Lung (tissue), 12 donors: Measurements from ENCODE around the gene PLEKHN1. TPM values are rescaled to one million over a fixed set of nuclear protein-coding genes. Genes with fewer than 3 reads are reported as not detected.

Source experiments
- ATAC-seq: fragments of 200-7000 bp; cut with Tn5 transposase; one replicate; pipeline ENCODE4 v1.9.1; 2020; ENCODE audit warnings: moderate number of reproducible peaks; ENCODE audit not compliant: insufficient read depth, low FRiP score
- DNase-seq, 3 donors: peaks; one replicate each; pipeline ENCODE4 v3.0.0-alpha.2; 2013 to 2017
- H3K27ac ChIP-seq, 2 donors: one replicate each; pipeline ENCODE4 v1.5.1; 2013; ENCODE audit warnings: mild to moderate bottlenecking in 2 of 2, moderate library complexity in 2 of 2, control low read depth in 1 of 2, inconsistent platforms in 1 of 2, low read depth in 1 of 2, low read length in 1 of 2
- H3K27me3 ChIP-seq, 3 donors: one replicate each; pipeline ENCODE4 v1.5.1; 2013; ENCODE audit warnings: low read length in 2 of 3; ENCODE audit not compliant: control insufficient read depth in 3 of 3, insufficient read depth in 3 of 3
- H3K36me3 ChIP-seq, 4 donors: one replicate each; pipeline ENCODE4 v1.5.1; 2013; ENCODE audit warnings: low read length in 4 of 4, mild to moderate bottlenecking in 1 of 4, moderate library complexity in 1 of 4; ENCODE audit not compliant: control insufficient read depth in 4 of 4, insufficient read depth in 4 of 4
- H3K4me1 ChIP-seq, 5 donors: one replicate each; pipeline ENCODE4 v1.5.1; 2013; ENCODE audit warnings: low read length in 5 of 5, mild to moderate bottlenecking in 2 of 5, moderate library complexity in 1 of 5; ENCODE audit not compliant: control insufficient read depth in 5 of 5, insufficient read depth in 5 of 5
- H3K4me3 ChIP-seq: one replicate; pipeline ENCODE4 v1.5.1; 2013; ENCODE audit warnings: mild to moderate bottlenecking, control low read depth, moderate library complexity
- H3K9ac ChIP-seq, 2 donors: one replicate each; pipeline ENCODE4 v1.5.1; 2013; ENCODE audit warnings: low read length in 2 of 2, control low read depth in 1 of 2; ENCODE audit not compliant: insufficient read depth in 1 of 2
- H3K9me3 ChIP-seq, 4 donors: one replicate each; pipeline ENCODE4 v1.5.1; 2013; ENCODE audit warnings: low read length in 3 of 4, mild to moderate bottlenecking in 1 of 4, moderate library complexity in 1 of 4; ENCODE audit not compliant: control insufficient read depth in 4 of 4, insufficient read depth in 3 of 4
- CTCF ChIP-seq: IDR thresholded peaks from 2 replicates; pipeline ENCODE4 v1.5.1; 2012; ENCODE audit warnings: mild to moderate bottlenecking; ENCODE audit errors: control extremely low read depth, extremely low read depth
- WGBS, 2 donors: extraction: QIAGEN DNeasy Blood & Tissue Kit; methylation state at CpG; one replicate each; pipeline ENCODE4 v1.1.7; 2013; 5-methylcytosine and 5-hydroxymethylcytosine counted together
- polyA plus RNA-seq, 2 donors: library from polyadenylated mRNA; stranded (reverse); fragments of 200-250 nt; gene quantifications; one replicate each; pipeline ENCODE4 v1.2.1, GENCODE V29; 2013
- total RNA-seq, 2 donors: library from RNA; depleted of rRNA in 1 of 2; stranded (reverse); fragments of >200 nt in 1 of 2; gene quantifications; one replicate each; pipeline ENCODE4 v1.2.1, GENCODE V29; 2014 to 2021
- donor health status: control.
- donor health status: control.
- donor health status: Bipolar disorder and iron deficiency.
- donor health status: healthy.
- donor health status: DM: yes; HTN: yes; CAD: no.

The PLEKHN1 gene
- total and polyA plus RNA-seq, 4 donors = 2.0 to 5.1 (median 2.4) TPM

- H3K9me3 ChIP-seq = no peaks in the 10 kb centered on the region
- H3K27ac ChIP-seq = no peak overlapping the region
- peaks cover 0 to 18% (median 0%) of the 10 kb centered on the region in 5 donors for H3K4me1 ChIP-seq
- peaks cover 0 to 9% (median 0%) of the 10 kb centered on the region in 4 donors for H3K36me3 ChIP-seq
- H3K27me3 ChIP-seq = peaks cover 0 to 30% (median 16%) of the 10 kb centered on the region in 3 donors
- no peak overlapping the region for H3K9ac ChIP-seq
- no peak for ATAC-seq
- no peak overlapping the region for H3K4me3 ChIP-seq
- DNase-seq = no peak
- no peak for TF ChIP-seq CTCF
- WGBS, 2 donors = 75 to 78% methylated on average over 26 of the region's 26 CpGs
Measured at GRCh38 chr1:965526-966134, 652 bp upstream of the PLEKHN1 start.

DNA sequence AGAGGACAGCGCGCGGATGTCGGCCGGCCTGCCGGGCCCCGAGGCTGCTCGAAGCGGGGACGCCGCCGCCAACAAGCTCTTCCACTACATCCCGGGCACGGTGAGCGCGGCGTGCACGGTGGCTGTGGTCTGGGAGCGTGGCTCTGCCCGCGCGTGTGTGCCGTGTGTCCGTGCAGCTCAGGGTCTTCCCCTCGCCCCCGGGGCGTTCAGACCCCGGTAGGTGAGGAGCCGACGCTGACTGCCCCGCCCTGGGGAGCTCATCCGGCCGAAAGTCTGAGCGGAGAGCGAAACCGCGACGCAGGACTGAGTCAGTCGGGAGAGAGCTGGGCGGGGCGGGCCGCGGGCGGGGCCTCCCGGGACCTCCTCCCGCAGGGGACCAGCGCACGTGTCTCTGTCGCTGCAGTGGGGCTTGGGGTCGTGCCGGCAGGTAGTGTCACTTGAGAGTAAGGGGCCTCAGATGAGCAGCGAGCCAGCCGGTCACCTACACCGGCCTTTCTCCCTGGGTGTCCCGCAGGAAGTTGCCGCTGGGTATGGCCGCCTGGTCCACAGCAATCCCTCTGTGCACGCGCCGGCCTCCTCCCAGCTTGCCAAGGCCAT lies 520 bp downstream of the PLEKHN1 start:
- peak; percentile 85 for ATAC-seq

DNA sequence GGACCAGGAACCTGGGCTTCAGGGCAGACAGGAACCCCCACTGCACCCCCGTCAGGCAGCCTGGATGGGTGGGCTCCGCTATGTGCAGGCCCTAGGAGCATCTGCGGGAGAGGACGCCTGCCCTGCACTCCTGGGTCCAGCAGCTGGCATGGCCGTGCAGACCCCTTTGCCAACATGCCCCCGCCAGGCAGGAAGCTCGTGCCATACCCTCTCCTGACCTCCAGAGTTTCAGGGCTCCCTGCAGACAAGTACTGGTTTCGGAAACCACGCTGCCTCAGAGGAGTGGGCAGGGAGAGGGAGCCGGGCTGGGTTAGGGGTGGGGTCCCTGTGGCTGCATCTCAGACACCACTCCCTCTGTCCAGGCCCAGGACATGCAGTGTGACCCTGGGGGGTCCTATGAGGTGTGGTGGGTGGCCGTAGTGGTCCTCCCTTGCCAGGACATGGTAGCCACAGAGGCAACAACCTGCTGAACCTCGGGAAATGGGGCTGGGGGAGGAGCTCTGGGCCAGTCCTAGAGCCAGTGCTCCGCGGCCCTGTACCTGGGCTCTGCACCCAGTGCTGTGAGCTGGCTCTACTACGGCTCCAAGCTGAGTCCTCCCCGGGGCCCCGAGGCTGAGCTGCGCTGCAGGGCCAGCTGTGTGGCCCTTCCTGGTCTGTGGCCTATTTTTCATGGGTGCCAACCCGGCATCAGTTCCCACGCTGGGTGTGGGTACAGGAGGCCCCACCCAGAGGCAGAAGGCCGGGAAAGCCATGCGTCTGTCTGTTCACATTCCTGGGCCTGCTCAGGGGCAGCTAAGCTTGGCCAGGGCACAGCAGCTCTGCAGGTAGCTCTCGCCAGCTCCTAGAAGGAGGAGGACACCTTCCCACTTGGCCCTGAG lies 1.4 kb downstream of the PLEKHN1 start:
- TF ChIP-seq CTCF = no peak
- WGBS, 2 donors = 70% methylated on average over 19 to 23 of the region's 23 CpGs
- no peak for ATAC-seq
- H3K9ac ChIP-seq = no peak overlapping the region
- DNase-seq = no peak
- peaks cover 0 to 9% (median 0%) of the 10 kb centered on the region in 4 donors for H3K36me3 ChIP-seq
- H3K4me1 ChIP-seq = peaks cover 0 to 13% (median 0%) of the 10 kb centered on the region in 5 donors
- peaks cover 0 to 48% (median 16%) of the 10 kb centered on the region in 3 donors for H3K27me3 ChIP-seq
- no peak overlapping the region for H3K27ac ChIP-seq
- no peak overlapping the region for H3K4me3 ChIP-seq
- no peaks in the 10 kb centered on the region for H3K9me3 ChIP-seq

More for the DNA sequence above, 520 bp downstream of the PLEKHN1 start:
- TF ChIP-seq CTCF = no peak
- peaks cover 0 to 13% (median 0%) of the 10 kb centered on the region in 5 donors for H3K4me1 ChIP-seq
- H3K27me3 ChIP-seq = peaks cover 0 to 41% (median 16%) of the 10 kb centered on the region in 3 donors
- no peaks in the 10 kb centered on the region for H3K9me3 ChIP-seq
- no peak overlapping the region for H3K9ac ChIP-seq
- 1% methylated on average over 48 to 60 of the region's 60 CpGs for WGBS, 2 donors
- peak overlapping the region; percentile 59 for H3K4me3 ChIP-seq
- peaks cover 0 to 9% (median 0%) of the 10 kb centered on the region in 4 donors for H3K36me3 ChIP-seq
- DNase-seq = peak; percentile 35 to 59 (median 57)
- H3K27ac ChIP-seq = peak overlapping the region in 1 of 2 donors; percentile 49
